Gastroesophageal sphincter (tissue), 4 donors: Measurements from ENCODE around the gene ZNF503. TPM values are rescaled to one million over a fixed set of nuclear protein-coding genes. Genes with fewer than 3 reads are reported as not detected.

Source experiments
- ATAC-seq: fragments of 150-250 bp; one replicate; pipeline ENCODE4 v1.9.1; 2016; ENCODE audit warnings: mild to moderate bottlenecking, moderate library complexity
- H3K27ac ChIP-seq, 4 donors: fragments of 200-600 bp; sonication (generic) in 3 of 4; 1 replicate in 3 of 4; 2 replicates in 1 of 4; pipeline ENCODE4 v1.5.1; 2016 to 2019
- H3K27me3 ChIP-seq: fragments of 200-600 bp; sonication (generic); one replicate; pipeline ENCODE4 v1.5.1; 2019
- H3K36me3 ChIP-seq, 2 donors: fragments of 200-600 bp; sonication (generic); one replicate each; pipeline ENCODE4 v1.5.1; 2019; ENCODE audit warnings: control low read depth in 1 of 2
- H3K4me1 ChIP-seq, 3 donors: fragments of 200-600 bp; sonication (generic); 1 replicate in 2 of 3; 2 replicates in 1 of 3; pipeline ENCODE4 v1.5.1; 2016 to 2019; ENCODE audit warnings: control low read depth in 2 of 3
- H3K4me3 ChIP-seq, 2 donors: fragments of 200-600 bp; sonication (generic); one replicate each; pipeline ENCODE4 v1.5.1; 2019; ENCODE audit warnings: mild to moderate bottlenecking in 1 of 2, moderate library complexity in 1 of 2
- H3K9me3 ChIP-seq, 3 donors: fragments of 200-600 bp; sonication (generic); one replicate each; pipeline ENCODE4 v1.5.1; 2017 to 2019; ENCODE audit warnings: control low read depth in 2 of 3
- EP300 ChIP-seq: sonication (generic); formaldehyde crosslinking; IDR thresholded peaks from one replicate; pipeline ENCODE4 v1.6.1; 2017; ENCODE audit warnings: antibody characterized with exemption, mild to moderate bottlenecking
- POLR2A ChIP-seq, 2 donors: fragments of 450-650 bp; IDR thresholded peaks; one replicate each; pipeline ENCODE4 v1.6.1; 2017; ENCODE audit warnings: antibody characterized with exemption in 2 of 2, mild to moderate bottlenecking in 2 of 2, moderate library complexity in 1 of 2
- POLR2AphosphoS5 ChIP-seq: sonication (generic); formaldehyde crosslinking; IDR thresholded peaks from one replicate; pipeline ENCODE4 v1.6.1; 2017; ENCODE audit warnings: antibody characterized with exemption
- WGBS, 2 donors: methylation state at CpG; one replicate each; pipeline ENCODE4 v1.1.5; 2018; ENCODE audit warnings: low coverage in 1 of 2; 5-methylcytosine and 5-hydroxymethylcytosine counted together
- total RNA-seq, 4 donors: library from RNA; depleted of rRNA; stranded (reverse); fragments of >200 nt; gene quantifications; one replicate each; pipeline ENCODE4 v1.1.0, GENCODE V29; 2016
- TF ChIP-seq, protein P1 (sequence below), 4 experiments: fragments of 200-600 bp in 2 of 4; fragments of 450-650 bp in 2 of 4; sonication (generic) in 1 of 4; IDR thresholded peaks; one replicate each; pipeline ENCODE4 v1.5.1; 2017 to 2019; ENCODE audit warnings: antibody characterized with exemption in 4 of 4, mild to moderate bottlenecking in 2 of 4, moderate library complexity in 2 of 4

The ZNF503 gene
- total RNA-seq, 4 donors from 2014 or later, result 27.3 to 83.7 (median 43.4) TPM

DNA sequence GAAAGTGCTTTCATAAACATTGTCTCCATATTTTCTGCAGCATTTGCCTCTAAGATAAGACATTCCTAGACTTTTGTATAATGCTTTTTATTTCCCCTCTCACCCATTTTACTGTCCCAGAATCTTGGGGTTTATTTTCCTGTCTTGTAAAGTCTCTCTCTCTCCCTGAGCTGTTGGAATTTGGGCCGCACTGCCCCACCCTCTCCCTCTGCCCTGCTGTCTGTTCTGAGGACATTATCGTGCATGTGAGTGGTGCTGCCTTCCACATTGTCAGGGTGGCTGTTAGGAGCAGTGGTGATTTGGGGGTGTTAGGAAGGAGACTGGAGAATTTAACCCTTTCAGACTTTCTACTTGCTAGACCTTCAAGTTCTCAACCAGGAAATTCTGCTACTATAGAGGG lies 46.6 kb upstream of the ZNF503 start:
- Histone ChIP-seq H3K4me3 (no peak overlapping the region), H3K27me3 (no peaks in the 10 kb centered on the region), H3K27ac (no peak overlapping the region), H3K4me1 (no peaks in the 10 kb centered on the region), H3K9me3 (peaks cover 0 to 18% (median 0%) of the 10 kb centered on the region in 3 donors), H3K36me3 (peaks cover 0 to 4% of the 10 kb centered on the region in 2 donors)
- no peak for ATAC-seq
- 72% methylated on average over 2 of the region's 2 CpGs; no CpG with 5 or more reads in 1 of the 2 donors for WGBS, 2 donors
- TF ChIP-seq POLR2A (IDR thresholded peaks at IDR 0.05) (no peak), POLR2AphosphoS5 (no peak), EP300 (no peak)
- TF ChIP-seq, protein P1, sequence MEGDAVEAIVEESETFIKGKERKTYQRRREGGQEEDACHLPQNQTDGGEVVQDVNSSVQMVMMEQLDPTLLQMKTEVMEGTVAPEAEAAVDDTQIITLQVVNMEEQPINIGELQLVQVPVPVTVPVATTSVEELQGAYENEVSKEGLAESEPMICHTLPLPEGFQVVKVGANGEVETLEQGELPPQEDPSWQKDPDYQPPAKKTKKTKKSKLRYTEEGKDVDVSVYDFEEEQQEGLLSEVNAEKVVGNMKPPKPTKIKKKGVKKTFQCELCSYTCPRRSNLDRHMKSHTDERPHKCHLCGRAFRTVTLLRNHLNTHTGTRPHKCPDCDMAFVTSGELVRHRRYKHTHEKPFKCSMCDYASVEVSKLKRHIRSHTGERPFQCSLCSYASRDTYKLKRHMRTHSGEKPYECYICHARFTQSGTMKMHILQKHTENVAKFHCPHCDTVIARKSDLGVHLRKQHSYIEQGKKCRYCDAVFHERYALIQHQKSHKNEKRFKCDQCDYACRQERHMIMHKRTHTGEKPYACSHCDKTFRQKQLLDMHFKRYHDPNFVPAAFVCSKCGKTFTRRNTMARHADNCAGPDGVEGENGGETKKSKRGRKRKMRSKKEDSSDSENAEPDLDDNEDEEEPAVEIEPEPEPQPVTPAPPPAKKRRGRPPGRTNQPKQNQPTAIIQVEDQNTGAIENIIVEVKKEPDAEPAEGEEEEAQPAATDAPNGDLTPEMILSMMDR (IDR thresholded peaks at IDR 0.05), result no peak

DNA sequence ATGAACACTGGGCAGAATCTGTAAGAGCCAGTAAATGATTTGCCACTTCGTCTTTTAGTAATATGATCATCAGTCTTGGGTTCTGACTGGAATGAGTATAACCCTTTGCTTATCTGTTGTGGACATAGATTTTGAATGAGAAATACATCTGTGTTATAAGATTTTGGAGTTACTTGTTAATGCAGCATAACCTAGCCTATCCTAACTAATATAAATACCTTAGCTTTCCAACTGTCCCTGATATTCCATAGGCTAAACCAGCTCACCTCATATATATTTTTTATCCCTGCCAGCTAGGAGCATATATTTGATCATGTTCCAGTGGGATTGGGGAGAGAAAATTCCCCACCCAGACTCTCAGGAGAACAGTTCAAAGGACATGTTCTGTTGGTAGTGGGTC lies 44.9 kb upstream of the ZNF503 start:
- WGBS, 2 donors, result 80 to 100% methylated on average over 1 of the region's 1 CpG
- Histone ChIP-seq H3K27me3 (no peaks in the 10 kb centered on the region), H3K36me3 (peaks cover 0 to 4% of the 10 kb centered on the region in 2 donors), H3K27ac (no peak overlapping the region), H3K4me3 (no peak overlapping the region), H3K9me3 (peaks cover 0 to 25% (median 0%) of the 10 kb centered on the region in 3 donors), H3K4me1 (no peaks in the 10 kb centered on the region)
- ATAC-seq, result no peak
- TF ChIP-seq, protein P1 (IDR thresholded peaks at IDR 0.05), result no peak
- no peak for TF ChIP-seq POLR2AphosphoS5
- no peak for TF ChIP-seq POLR2A (IDR thresholded peaks at IDR 0.05)
- no peak for TF ChIP-seq EP300

GRCh38 chr10:75444781-75445386 lies 43.3 kb upstream of the ZNF503 start:
- Histone ChIP-seq H3K9me3 (peaks cover 0 to 25% (median 0%) of the 10 kb centered on the region in 3 donors), H3K4me1 (no peaks in the 10 kb centered on the region), H3K27me3 (no peaks in the 10 kb centered on the region), H3K27ac (no peak overlapping the region), H3K4me3 (no peak overlapping the region), H3K36me3 (peaks cover 0 to 4% of the 10 kb centered on the region in 2 donors)
- TF ChIP-seq, protein P1 (IDR thresholded peaks at IDR 0.05), result no peak
- TF ChIP-seq EP300, result no peak
- TF ChIP-seq POLR2AphosphoS5, result no peak
- no peak for TF ChIP-seq POLR2A (IDR thresholded peaks at IDR 0.05)
- 87 to 95% methylated on average over 3 of the region's 3 CpGs for WGBS, 2 donors
- ATAC-seq, result no peak

DNA sequence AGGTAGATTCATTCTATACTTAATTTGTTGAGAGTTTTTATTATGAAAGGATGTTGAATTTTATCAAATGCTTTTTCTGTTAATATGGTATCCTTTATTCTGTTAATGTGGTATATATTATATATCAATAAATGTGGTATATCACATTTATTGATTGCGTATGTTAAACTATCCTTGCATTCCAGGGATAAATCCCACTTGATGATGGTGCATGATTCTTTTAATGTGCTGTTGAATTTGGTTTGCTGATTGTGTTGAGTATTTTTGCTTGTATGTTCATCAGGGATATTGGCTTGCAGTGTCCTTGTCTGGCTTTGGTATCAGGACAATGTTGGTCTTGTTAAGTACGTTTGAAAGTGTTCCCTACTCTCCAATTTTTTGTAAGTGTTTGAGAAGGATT lies 41.8 kb upstream of the ZNF503 start:
- TF ChIP-seq EP300 (no peak), POLR2A (IDR thresholded peaks at IDR 0.05) (no peak), POLR2AphosphoS5 (no peak)
- TF ChIP-seq, protein P1 (IDR thresholded peaks at IDR 0.05), result no peak
- H3K4me3 ChIP-seq, result no peak overlapping the region
- H3K36me3 ChIP-seq, result peaks cover 0 to 18% of the 10 kb centered on the region in 2 donors

DNA sequence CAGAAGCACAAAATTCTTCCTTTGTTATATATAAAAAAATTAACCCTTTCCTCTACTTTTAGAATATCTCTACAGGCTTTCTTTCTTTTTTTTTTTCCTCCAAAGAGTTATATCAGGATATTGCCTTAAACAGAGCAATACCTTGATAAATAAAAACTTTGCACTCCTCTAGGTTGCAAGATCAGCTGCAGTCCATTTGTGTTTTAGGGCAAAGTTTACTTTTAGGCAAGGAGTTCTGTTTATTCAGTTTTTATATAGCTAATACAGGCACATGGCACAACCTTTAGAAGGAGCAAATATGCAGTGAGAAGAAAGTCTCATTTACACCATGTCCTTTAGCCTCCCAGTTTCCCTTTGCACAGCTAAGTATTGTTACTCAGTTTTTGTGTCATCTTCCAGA lies 40.1 kb upstream of the ZNF503 start:
- ATAC-seq, result no peak
- no peaks in the 10 kb centered on the region for H3K27me3 ChIP-seq

More for the DNA sequence above, 41.8 kb upstream of the ZNF503 start:
- no peak overlapping the region for H3K27ac ChIP-seq
- no peaks in the 10 kb centered on the region for H3K27me3 ChIP-seq
- H3K9me3 ChIP-seq, result peaks cover 0 to 25% (median 0%) of the 10 kb centered on the region in 3 donors
- no peaks in the 10 kb centered on the region for H3K4me1 ChIP-seq
- WGBS, 2 donors, result 92 to 94% methylated on average over 2 of the region's 2 CpGs
- no peak for ATAC-seq

More for the DNA sequence above, 40.1 kb upstream of the ZNF503 start:
- Histone ChIP-seq H3K4me1 (no peaks in the 10 kb centered on the region), H3K4me3 (no peak overlapping the region), H3K27ac (no peak overlapping the region), H3K36me3 (peaks cover 0 to 24% of the 10 kb centered on the region in 2 donors), H3K9me3 (peaks cover 0 to 25% (median 0%) of the 10 kb centered on the region in 3 donors)
- TF ChIP-seq EP300 (no peak), POLR2AphosphoS5 (no peak), POLR2A (IDR thresholded peaks at IDR 0.05) (no peak)
- TF ChIP-seq, protein P1 (IDR thresholded peaks at IDR 0.05), result no peak
